ENCODE data around the gene C20orf202. TPM values are rescaled to one million over a fixed set of nuclear protein-coding genes. Genes with fewer than 3 reads are reported as not detected.

Gene C20orf202
- total RNA-seq, 1 donor from 2014 or later = 0.92 TPM

GRCh38 chr20:1182106-1182505 lies 21.1 kb upstream of the C20orf202 start:
- TF ChIP-seq CTCF (IDR thresholded peaks at IDR 0.05; ENCODE audit: unreplicated experiment) = no peak
- Mint-ChIP-seq H3K27ac (ENCODE audit: unreplicated experiment) (peak overlapping the region; percentile 68), H3K9me3 (ENCODE audit: unreplicated experiment) (no peaks in the 10 kb centered on the region), H3K36me3 (ENCODE audit: low read depth, unreplicated experiment) (peaks cover 12% of the 10 kb centered on the region), H3K27me3 (ENCODE audit: unreplicated experiment) (peaks cover 17% of the 10 kb centered on the region), H3K4me3 (ENCODE audit: unreplicated experiment) (peak overlapping the region; percentile 37), H3K4me1 (ENCODE audit: unreplicated experiment) (peaks cover 29% of the 10 kb centered on the region)
- DNase-seq (ENCODE audit: low spot score) = no peak

GRCh38 chr20:1183153-1183552 lies 20.1 kb upstream of the C20orf202 start:
- Mint-ChIP-seq H3K27me3 (ENCODE audit: unreplicated experiment) (peaks cover 17% of the 10 kb centered on the region), H3K9me3 (ENCODE audit: unreplicated experiment) (no peaks in the 10 kb centered on the region), H3K4me3 (ENCODE audit: unreplicated experiment) (peak overlapping the region; percentile 97), H3K4me1 (ENCODE audit: unreplicated experiment) (peaks cover 29% of the 10 kb centered on the region), H3K36me3 (ENCODE audit: low read depth, unreplicated experiment) (peaks cover 12% of the 10 kb centered on the region), H3K27ac (ENCODE audit: unreplicated experiment) (no peak overlapping the region)
- DNase-seq (ENCODE audit: low spot score) = no peak
- TF ChIP-seq CTCF (IDR thresholded peaks at IDR 0.05; ENCODE audit: unreplicated experiment) = no peak

- H3K9me3 Mint-ChIP-seq (ENCODE audit: unreplicated experiment) = no peaks in the 10 kb centered on the region
- peaks cover 12% of the 10 kb centered on the region for H3K36me3 Mint-ChIP-seq (ENCODE audit: low read depth, unreplicated experiment)
- no peak for DNase-seq (ENCODE audit: low spot score)
- peak overlapping the region; percentile 97 for H3K4me3 Mint-ChIP-seq (ENCODE audit: unreplicated experiment)
- peaks cover 33% of the 10 kb centered on the region for H3K4me1 Mint-ChIP-seq (ENCODE audit: unreplicated experiment)
- H3K27ac Mint-ChIP-seq (ENCODE audit: unreplicated experiment) = peak overlapping the region; percentile 86
- peaks cover 17% of the 10 kb centered on the region for H3K27me3 Mint-ChIP-seq (ENCODE audit: unreplicated experiment)
- TF ChIP-seq CTCF (IDR thresholded peaks at IDR 0.05; ENCODE audit: unreplicated experiment) = no peak
Observed at GRCh38 chr20:1184260-1184637, 19.0 kb upstream of the C20orf202 start.

GRCh38 chr20:1184638-1185315 lies 18.5 kb upstream of the C20orf202 start, which contains the start of gene TMEM74B:
Gene TMEM74B (minus strand): TSS chr20:1184981. CDS start chr20:1183801, 1,180 bp downstream.
- Mint-ChIP-seq H3K27me3 (ENCODE audit: unreplicated experiment) (peaks cover 18% of the 10 kb centered on the region), H3K27ac (ENCODE audit: unreplicated experiment) (peak within 1 kb of the TSS; percentile 86), H3K36me3 (ENCODE audit: low read depth, unreplicated experiment) (peaks cover 9% of the 10 kb centered on the region), H3K9me3 (ENCODE audit: unreplicated experiment) (no peaks in the 10 kb centered on the region), H3K4me1 (ENCODE audit: unreplicated experiment) (peaks cover 34% of the 10 kb centered on the region), H3K4me3 (ENCODE audit: unreplicated experiment) (peak within 1 kb of the TSS; percentile 97)
- no peak for TF ChIP-seq CTCF (IDR thresholded peaks at IDR 0.05; ENCODE audit: unreplicated experiment)
- peak; percentile 42 for DNase-seq (ENCODE audit: low spot score)

- Mint-ChIP-seq H3K27ac (ENCODE audit: unreplicated experiment) (no peak overlapping the region), H3K4me3 (ENCODE audit: unreplicated experiment) (no peak overlapping the region), H3K27me3 (ENCODE audit: unreplicated experiment) (peaks cover 18% of the 10 kb centered on the region), H3K9me3 (ENCODE audit: unreplicated experiment) (no peaks in the 10 kb centered on the region), H3K4me1 (ENCODE audit: unreplicated experiment) (peaks cover 34% of the 10 kb centered on the region), H3K36me3 (ENCODE audit: low read depth, unreplicated experiment) (peaks cover 8% of the 10 kb centered on the region)
- no peak for TF ChIP-seq CTCF (IDR thresholded peaks at IDR 0.05; ENCODE audit: unreplicated experiment)
- DNase-seq (ENCODE audit: low spot score) = peak; percentile 35
Observed at GRCh38 chr20:1185316-1185741, 17.9 kb upstream of the C20orf202 start.

Data from endothelial cell (in vitro differentiated cells).